Activated naive CD8-positive, alpha-beta T cell treated with anti-CD3 and anti-CD28 coated beads for 36 hours (primary cell): ENCODE data around the gene SEZ6L2. TPM values are rescaled to one million over a fixed set of nuclear protein-coding genes. Genes with fewer than 3 reads are reported as not detected.
"Not testable (repeated sequence)": the region's sequence is repeated elsewhere in the genome, so short reads cannot be mapped to it uniquely, and the experiment has no call there.

Experiments used
- DNase-seq: peaks from one replicate; pipeline ENCODE4 v3.0.0; 2021
- H3K27ac Mint-ChIP-seq: one replicate; pipeline ENCODE4 v1.8.0; 2022; ENCODE audit warnings: mild to moderate bottlenecking, moderate library complexity, mixed read lengths
- H3K27me3 Mint-ChIP-seq: one replicate; pipeline ENCODE4 v1.8.0; 2022; ENCODE audit warnings: mild to moderate bottlenecking, mixed read lengths
- H3K36me3 Mint-ChIP-seq: one replicate; pipeline ENCODE4 v1.8.0; 2021; ENCODE audit warnings: mild to moderate bottlenecking, mixed read lengths
- H3K4me1 Mint-ChIP-seq: one replicate; pipeline ENCODE4 v1.8.0; 2021; ENCODE audit warnings: mixed read lengths
- H3K4me3 Mint-ChIP-seq: one replicate; pipeline ENCODE4 v1.8.0; 2022; ENCODE audit warnings: mild to moderate bottlenecking, moderate library complexity, mixed read lengths
- H3K9me3 Mint-ChIP-seq: one replicate; pipeline ENCODE4 v1.8.0; 2022; ENCODE audit warnings: mixed read lengths
- total RNA-seq, 2 experiments: library from RNA; stranded (reverse); gene quantifications; one replicate each; pipeline ENCODE4 v1.2.3, GENCODE V29; 2021

Gene SEZ6L2
- total RNA-seq, 2 experiments from 2014 or later = 0.32 TPM; not detected in 1

- H3K36me3 Mint-ChIP-seq = peaks cover 25% of the 10 kb centered on the region
- H3K4me1 Mint-ChIP-seq = peaks cover 17% of the 10 kb centered on the region
These were observed 17.6 kb upstream of the SEZ6L2 start for GRCh38 chr16:29916979-29917378.

GRCh38 chr16:29915590-29916247, 16.4 kb upstream of the SEZ6L2 start:
- Mint-ChIP-seq H3K27ac (no peak overlapping the region), H3K4me1 (peaks cover 13% of the 10 kb centered on the region), H3K4me3 (no peak overlapping the region), H3K36me3 (peaks cover 20% of the 10 kb centered on the region), H3K9me3 (no peaks in the 10 kb centered on the region), H3K27me3 (no peaks in the 10 kb centered on the region)
- no peak for DNase-seq

More at GRCh38 chr16:29916979-29917378, 17.6 kb upstream of the SEZ6L2 start:
- Mint-ChIP-seq H3K27me3 (no peaks in the 10 kb centered on the region), H3K9me3 (no peaks in the 10 kb centered on the region), H3K4me3 (no peak overlapping the region), H3K27ac (no peak overlapping the region)
- no peak for DNase-seq

- H3K27me3 Mint-ChIP-seq = no peaks in the 10 kb centered on the region
- no peaks in the 10 kb centered on the region for H3K9me3 Mint-ChIP-seq
- H3K4me3 Mint-ChIP-seq = no peak overlapping the region
- no peak overlapping the region for H3K27ac Mint-ChIP-seq
- H3K36me3 Mint-ChIP-seq = peaks cover 17% of the 10 kb centered on the region
- DNase-seq = no peak
- peaks cover 9% of the 10 kb centered on the region for H3K4me1 Mint-ChIP-seq
These were observed 14.2 kb upstream of the SEZ6L2 start for GRCh38 chr16:29913514-29913913.

GRCh38 chr16:29912087-29912486, 12.7 kb upstream of the SEZ6L2 start:
- no peaks in the 10 kb centered on the region for H3K27me3 Mint-ChIP-seq
- no peak overlapping the region for H3K27ac Mint-ChIP-seq
- H3K4me3 Mint-ChIP-seq = peak overlapping the region; percentile 63
- no peaks in the 10 kb centered on the region for H3K9me3 Mint-ChIP-seq
- H3K4me1 Mint-ChIP-seq = peaks cover 9% of the 10 kb centered on the region
- no peak for DNase-seq
- H3K36me3 Mint-ChIP-seq = peaks cover 15% of the 10 kb centered on the region

GRCh38 chr16:29911676-29912010, 12.3 kb upstream of the SEZ6L2 start:
- Mint-ChIP-seq H3K27me3 (no peaks in the 10 kb centered on the region), H3K27ac (no peak overlapping the region), H3K9me3 (no peaks in the 10 kb centered on the region)

GRCh38 chr16:29910819-29911675, 11.7 kb upstream of the SEZ6L2 start:
- H3K27me3 Mint-ChIP-seq = no peaks in the 10 kb centered on the region
- DNase-seq = no peak
- H3K4me1 Mint-ChIP-seq = peaks cover 5% of the 10 kb centered on the region
- no peaks in the 10 kb centered on the region for H3K9me3 Mint-ChIP-seq
- H3K27ac Mint-ChIP-seq = no peak overlapping the region
- peaks cover 6% of the 10 kb centered on the region for H3K36me3 Mint-ChIP-seq
- no peak overlapping the region for H3K4me3 Mint-ChIP-seq

More at GRCh38 chr16:29911676-29912010, 12.3 kb upstream of the SEZ6L2 start:
- Mint-ChIP-seq H3K36me3 (peaks cover 10% of the 10 kb centered on the region), H3K4me3 (no peak overlapping the region), H3K4me1 (peaks cover 9% of the 10 kb centered on the region)
- DNase-seq = no peak

GRCh38 chr16:29909851-29910250, 10.5 kb upstream of the SEZ6L2 start:
- not testable (repeated sequence) for H3K4me1 Mint-ChIP-seq, H3K27me3 Mint-ChIP-seq, H3K9me3 Mint-ChIP-seq, DNase-seq, H3K4me3 Mint-ChIP-seq, H3K36me3 Mint-ChIP-seq, H3K27ac Mint-ChIP-seq

GRCh38 chr16:29909391-29909790, 10.0 kb upstream of the SEZ6L2 start:
- Mint-ChIP-seq H3K4me3 (no peak overlapping the region), H3K4me1 (no peaks in the 10 kb centered on the region), H3K27me3 (no peaks in the 10 kb centered on the region), H3K9me3 (no peaks in the 10 kb centered on the region), H3K27ac (no peak overlapping the region), H3K36me3 (peaks cover 4% of the 10 kb centered on the region)
- DNase-seq = no peak

GRCh38 chr16:29908719-29909220, 9.4 kb upstream of the SEZ6L2 start:
- peaks cover 4% of the 10 kb centered on the region for H3K36me3 Mint-ChIP-seq
- H3K4me3 Mint-ChIP-seq = no peak overlapping the region
- DNase-seq = no peak
- H3K27ac Mint-ChIP-seq = no peak overlapping the region
- no peaks in the 10 kb centered on the region for H3K4me1 Mint-ChIP-seq
- H3K27me3 Mint-ChIP-seq = no peaks in the 10 kb centered on the region
- H3K9me3 Mint-ChIP-seq = no peaks in the 10 kb centered on the region

- H3K4me1 Mint-ChIP-seq = peaks cover 5% of the 10 kb centered on the region
- H3K27ac Mint-ChIP-seq = no peak overlapping the region
- no peaks in the 10 kb centered on the region for H3K27me3 Mint-ChIP-seq
These were observed 8.6 kb upstream of the SEZ6L2 start for GRCh38 chr16:29907973-29908372.

GRCh38 chr16:29906520-29907244, 7.3 kb upstream of the SEZ6L2 start:
- Mint-ChIP-seq H3K27me3 (no peaks in the 10 kb centered on the region), H3K9me3 (no peaks in the 10 kb centered on the region), H3K27ac (no peak overlapping the region), H3K4me1 (peaks cover 5% of the 10 kb centered on the region), H3K36me3 (peaks cover 2% of the 10 kb centered on the region), H3K4me3 (no peak overlapping the region)
- no peak for DNase-seq

More at GRCh38 chr16:29907973-29908372, 8.6 kb upstream of the SEZ6L2 start:
- Mint-ChIP-seq H3K4me3 (no peak overlapping the region), H3K36me3 (peaks cover 2% of the 10 kb centered on the region), H3K9me3 (no peaks in the 10 kb centered on the region)
- DNase-seq = no peak

- H3K27ac Mint-ChIP-seq = no peak overlapping the region
- H3K4me1 Mint-ChIP-seq = peaks cover 8% of the 10 kb centered on the region
- DNase-seq = no peak
- peaks cover 2% of the 10 kb centered on the region for H3K27me3 Mint-ChIP-seq
- no peak overlapping the region for H3K4me3 Mint-ChIP-seq
- H3K36me3 Mint-ChIP-seq = peaks cover 2% of the 10 kb centered on the region
- H3K9me3 Mint-ChIP-seq = no peaks in the 10 kb centered on the region
These were observed 6.3 kb upstream of the SEZ6L2 start for GRCh38 chr16:29905668-29906067.

GRCh38 chr16:29904947-29905346, 5.6 kb upstream of the SEZ6L2 start:
- Mint-ChIP-seq H3K36me3 (peaks cover 2% of the 10 kb centered on the region), H3K27me3 (peaks cover 5% of the 10 kb centered on the region), H3K9me3 (no peaks in the 10 kb centered on the region), H3K4me1 (peaks cover 11% of the 10 kb centered on the region), H3K27ac (no peak overlapping the region), H3K4me3 (no peak overlapping the region)
- DNase-seq = no peak

GRCh38 chr16:29903590-29903989, 4.2 kb upstream of the SEZ6L2 start:
- Mint-ChIP-seq H3K9me3 (no peaks in the 10 kb centered on the region), H3K27ac (no peak overlapping the region)

GRCh38 chr16:29901607-29901945, 2.2 kb upstream of the SEZ6L2 start:
- DNase-seq = no peak
- peaks cover 32% of the 10 kb centered on the region for H3K27me3 Mint-ChIP-seq
- peaks cover 16% of the 10 kb centered on the region for H3K4me1 Mint-ChIP-seq
- H3K4me3 Mint-ChIP-seq = no peak overlapping the region
- no peaks in the 10 kb centered on the region for H3K9me3 Mint-ChIP-seq
- H3K27ac Mint-ChIP-seq = no peak overlapping the region
- no peaks in the 10 kb centered on the region for H3K36me3 Mint-ChIP-seq

More at GRCh38 chr16:29903590-29903989, 4.2 kb upstream of the SEZ6L2 start:
- H3K4me1 Mint-ChIP-seq = peaks cover 12% of the 10 kb centered on the region
- no peaks in the 10 kb centered on the region for H3K36me3 Mint-ChIP-seq
- peaks cover 14% of the 10 kb centered on the region for H3K27me3 Mint-ChIP-seq
- no peak for DNase-seq
- no peak overlapping the region for H3K4me3 Mint-ChIP-seq
